HAP-1 (cell line): Measurements from ENCODE around the gene FAM32A.
A peak's percentile ranks its signal among the peaks of the same experiment; 100 is the strongest.

Experiments used
- DNase-seq, 2 experiments: peaks; one replicate each; pipeline ENCODE4 v3.0.0-alpha.2; 2016 to 2020; ENCODE audit warnings: low spot score in 2 of 2
- H3K27me3 ChIP-seq: fragments of 250-450 bp; sonication (Bioruptor Pico); 2 replicates; pipeline ENCODE4 v1.5.1; 2020; ENCODE audit warnings: low read depth, mild to moderate bottlenecking, moderate library complexity
- H3K36me3 ChIP-seq: fragments of 250-450 bp; sonication (Bioruptor Pico); replicated peaks from 2 replicates; pipeline ENCODE4 v1.5.1; 2020; ENCODE audit warnings: mild to moderate bottlenecking
- H3K4me1 ChIP-seq: fragments of 250-450 bp; sonication (Bioruptor Pico); 2 replicates; pipeline ENCODE4 v1.5.1; 2020; ENCODE audit warnings: mild to moderate bottlenecking
- H3K4me3 ChIP-seq: fragments of 250-450 bp; sonication (Bioruptor Pico); 2 replicates; pipeline ENCODE4 v1.5.1; 2020; ENCODE audit warnings: mild to moderate bottlenecking, moderate library complexity
- H3K9me3 ChIP-seq: fragments of 250-450 bp; sonication (Bioruptor Pico); 2 replicates; pipeline ENCODE4 v1.5.1; 2020; ENCODE audit warnings: mild to moderate bottlenecking, moderate library complexity
- in situ Hi-C: fragments of 300-500 bp; cut with MboI; formaldehyde crosslinking; loops from 3 replicates; pipeline ENCODE4 v1.14.3; 2020; ENCODE audit warnings: low sequenced_read_pairs, inconsistent platforms, mixed read lengths

FAM32A gene

DNA sequence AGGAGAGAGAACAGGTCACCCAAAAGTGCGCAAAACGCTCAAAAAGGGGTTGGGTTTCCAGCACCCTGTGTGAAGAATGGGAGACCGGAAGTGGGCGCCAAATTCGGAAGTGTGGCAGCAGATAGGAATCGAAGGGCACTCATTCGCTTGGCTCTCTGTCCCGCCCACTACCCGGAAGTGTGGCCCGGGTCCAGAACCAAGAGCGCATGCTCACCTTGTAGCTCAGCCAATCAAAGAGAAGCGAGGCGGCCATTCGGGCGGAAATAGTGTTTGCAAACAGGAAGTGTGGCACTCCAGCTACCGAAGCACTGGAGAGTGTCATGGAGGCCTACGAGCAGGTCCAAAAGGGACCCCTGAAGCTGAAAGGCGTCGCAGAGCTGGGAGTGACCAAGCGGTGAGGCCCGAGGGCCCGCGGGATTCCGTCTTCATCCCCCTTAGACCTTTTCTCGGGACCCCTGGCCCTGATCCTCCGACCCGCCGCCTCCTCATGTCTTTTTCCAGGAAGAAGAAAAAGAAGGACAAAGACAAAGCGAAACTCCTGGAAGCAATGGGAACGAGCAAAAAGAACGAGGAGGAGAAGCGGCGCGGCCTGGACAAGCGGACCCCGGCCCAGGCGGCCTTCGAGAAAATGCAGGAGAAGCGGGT lies at the start of gene FAM32A:
TSS of gene FAM32A (plus strand) at position 288 of the 645 bp plus-strand sequence. CDS start at position 321, 33 bp downstream.
- peak; percentile 97 to 99 for DNase-seq
- H3K4me3 ChIP-seq, result peak within 1 kb of the TSS; percentile 79
- no peaks in the 10 kb centered on the region for H3K4me1 ChIP-seq
- in situ Hi-C loops, result loop anchor here (5.0 kb wide), 1 partner anchor 143 kb away; no protein-coding TSS in a partner anchor
- H3K27me3 ChIP-seq, result no peaks in the 10 kb centered on the region
- H3K36me3 ChIP-seq, result peaks cover 22% of the 10 kb centered on the region
- no peaks in the 10 kb centered on the region for H3K9me3 ChIP-seq

GRCh38 chr19:16135430-16136127 lies 49.6 kb upstream of the FAM32A start:
- H3K4me1 ChIP-seq, result no peaks in the 10 kb centered on the region

DNA sequence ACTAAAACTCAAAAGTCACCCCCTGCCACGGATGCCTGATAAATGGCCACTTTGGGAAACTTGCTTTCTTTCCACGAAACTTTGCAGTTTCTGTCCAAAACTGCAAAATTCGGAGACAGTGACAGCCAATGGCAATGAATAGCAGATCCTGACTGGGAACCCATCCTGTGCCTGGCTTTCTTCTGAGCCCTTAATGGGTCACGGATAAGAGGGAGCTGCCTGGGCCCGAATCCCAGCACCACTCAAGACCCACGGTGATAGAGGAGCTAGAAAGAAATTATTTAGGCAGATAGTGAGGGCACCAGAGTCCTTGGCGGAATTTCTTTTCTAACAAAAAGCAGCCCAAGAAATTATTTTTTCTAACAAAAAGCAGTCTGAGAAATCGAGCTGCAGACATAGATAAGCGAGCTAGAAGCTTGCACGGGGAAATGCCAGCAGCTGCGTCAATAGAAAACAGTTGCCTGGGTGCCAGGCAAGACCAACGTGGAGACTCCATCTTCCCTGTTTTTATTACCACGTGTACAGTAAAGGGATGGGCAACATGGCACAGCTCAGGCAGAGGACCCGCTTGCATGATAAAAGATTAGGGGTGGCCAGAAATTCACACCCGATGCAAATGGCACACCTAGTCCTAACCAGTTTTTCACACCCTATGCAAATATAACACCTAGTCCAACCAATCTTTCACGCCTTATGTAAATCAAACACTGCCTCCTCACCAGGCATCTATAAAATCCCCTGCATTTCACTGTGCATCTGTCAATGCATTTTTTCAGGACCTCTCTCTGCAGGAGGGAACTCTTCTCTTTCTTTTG lies 48.8 kb upstream of the FAM32A start:
- Histone ChIP-seq H3K4me3 (no peak overlapping the region), H3K4me1 (no peaks in the 10 kb centered on the region), H3K9me3 (no peaks in the 10 kb centered on the region), H3K36me3 (peaks cover 28% of the 10 kb centered on the region), H3K27me3 (no peaks in the 10 kb centered on the region)
- no peak for DNase-seq
- in situ Hi-C loops, result no loop called here

More at GRCh38 chr19:16135430-16136127, 49.6 kb upstream of the FAM32A start:
- Histone ChIP-seq H3K36me3 (peaks cover 28% of the 10 kb centered on the region), H3K4me3 (no peak overlapping the region), H3K27me3 (no peaks in the 10 kb centered on the region), H3K9me3 (no peaks in the 10 kb centered on the region)
- in situ Hi-C loops, result no loop called here
- DNase-seq, result no peak

DNA sequence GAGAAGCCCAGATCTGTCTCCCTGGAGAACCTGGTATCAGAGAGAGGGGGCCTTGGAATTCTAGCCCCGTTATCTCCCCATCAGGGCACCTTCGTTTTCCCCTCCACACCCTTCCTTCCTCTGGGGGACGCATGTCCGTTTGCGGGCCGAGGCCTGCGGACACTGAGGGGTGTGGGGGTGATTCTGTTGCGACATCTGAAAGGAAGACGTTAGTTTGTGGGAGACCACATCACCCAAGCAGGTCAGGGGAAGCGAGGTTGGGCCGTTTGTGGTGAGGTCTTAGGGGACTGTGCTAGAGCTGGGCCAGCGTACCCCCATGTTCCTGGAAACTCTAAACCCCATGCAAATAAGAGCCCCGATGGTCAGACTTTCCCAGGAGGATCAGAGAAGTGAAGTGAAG lies 45.5 kb upstream of the FAM32A start:
- no peaks in the 10 kb centered on the region for H3K4me1 ChIP-seq
- no peak overlapping the region for H3K4me3 ChIP-seq
- DNase-seq, result no peak
- no peaks in the 10 kb centered on the region for H3K9me3 ChIP-seq
- H3K27me3 ChIP-seq, result no peaks in the 10 kb centered on the region
- in situ Hi-C loops, result no loop called here
- H3K36me3 ChIP-seq, result no peaks in the 10 kb centered on the region

DNA sequence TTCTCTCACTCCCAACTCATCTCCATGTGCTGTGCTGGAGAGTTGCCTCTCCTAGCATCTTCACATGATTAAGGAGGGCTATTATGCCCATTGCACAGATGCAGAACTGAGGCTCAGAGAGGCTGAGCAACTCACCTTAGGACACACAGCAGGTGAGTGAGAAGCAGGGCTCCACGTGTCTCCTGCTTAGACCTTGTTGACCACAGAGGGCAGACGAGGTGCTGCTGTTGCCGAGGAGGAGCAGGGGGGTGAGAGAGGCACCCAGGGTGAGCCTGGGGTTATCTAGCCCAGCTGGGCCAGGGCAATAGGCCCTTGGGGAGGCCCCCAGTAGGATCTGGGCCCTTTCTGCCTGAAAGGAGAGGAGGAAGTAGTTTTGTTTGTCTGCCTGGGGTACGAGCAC lies 44.2 kb upstream of the FAM32A start:
- in situ Hi-C loops, result no loop called here
- Histone ChIP-seq H3K4me1 (no peaks in the 10 kb centered on the region), H3K9me3 (no peaks in the 10 kb centered on the region)

DNA sequence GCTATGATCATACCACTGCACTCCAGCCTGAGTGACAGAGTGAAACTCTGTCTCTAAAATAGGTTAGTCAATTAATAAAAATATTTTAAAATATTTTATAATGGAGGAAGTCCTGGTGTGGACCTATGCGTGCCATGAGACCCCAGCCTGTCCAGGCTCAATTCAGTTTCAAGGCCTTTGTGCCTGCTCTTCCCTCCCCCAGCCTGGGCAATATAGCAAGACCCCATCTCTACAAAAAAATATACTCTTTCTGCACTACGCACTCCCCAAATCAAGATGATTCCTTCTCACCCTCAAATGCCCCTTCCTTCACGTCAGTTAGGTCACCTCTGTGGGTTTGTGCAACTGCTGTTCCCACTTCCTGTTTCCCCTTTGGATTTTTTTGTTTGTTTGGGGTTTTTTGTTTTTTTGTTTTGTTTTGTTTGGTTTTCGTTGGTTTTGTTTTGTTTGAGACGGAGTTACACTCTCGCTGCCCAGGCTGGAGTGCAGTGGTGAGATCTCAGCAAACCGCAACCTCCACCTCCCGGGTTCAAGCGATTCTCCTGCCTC lies 43.1 kb upstream of the FAM32A start:
- DNase-seq, result no peak
- in situ Hi-C loops, result no loop called here
- no peak overlapping the region for H3K4me3 ChIP-seq
- no peaks in the 10 kb centered on the region for H3K4me1 ChIP-seq
- H3K36me3 ChIP-seq, result no peaks in the 10 kb centered on the region
- H3K27me3 ChIP-seq, result no peaks in the 10 kb centered on the region
- H3K9me3 ChIP-seq, result no peaks in the 10 kb centered on the region

More for the DNA sequence above, 44.2 kb upstream of the FAM32A start:
- no peak for DNase-seq
- H3K36me3 ChIP-seq, result no peaks in the 10 kb centered on the region
- no peaks in the 10 kb centered on the region for H3K27me3 ChIP-seq
- no peak overlapping the region for H3K4me3 ChIP-seq

- Histone ChIP-seq H3K27me3 (no peaks in the 10 kb centered on the region), H3K4me1 (no peaks in the 10 kb centered on the region), H3K36me3 (no peaks in the 10 kb centered on the region), H3K9me3 (no peaks in the 10 kb centered on the region), H3K4me3 (no peak within 1 kb of the TSS)
- in situ Hi-C loops, result no loop called here
- DNase-seq, result no peak
These were observed 41.6 kb upstream of the FAM32A start, which contains the start of gene HSH2D for GRCh38 chr19:16143399-16144215. HSH2D (plus strand) TSS chr19:16143685; CDS start chr19:16148751, 5,066 bp downstream.

GRCh38 chr19:16144216-16144581 lies 41.0 kb upstream of the FAM32A start:
- no peaks in the 10 kb centered on the region for H3K9me3 ChIP-seq
- no peak for DNase-seq
- in situ Hi-C loops, result no loop called here
- H3K4me1 ChIP-seq, result no peaks in the 10 kb centered on the region
- no peaks in the 10 kb centered on the region for H3K36me3 ChIP-seq
- no peak overlapping the region for H3K4me3 ChIP-seq
- no peaks in the 10 kb centered on the region for H3K27me3 ChIP-seq

DNA sequence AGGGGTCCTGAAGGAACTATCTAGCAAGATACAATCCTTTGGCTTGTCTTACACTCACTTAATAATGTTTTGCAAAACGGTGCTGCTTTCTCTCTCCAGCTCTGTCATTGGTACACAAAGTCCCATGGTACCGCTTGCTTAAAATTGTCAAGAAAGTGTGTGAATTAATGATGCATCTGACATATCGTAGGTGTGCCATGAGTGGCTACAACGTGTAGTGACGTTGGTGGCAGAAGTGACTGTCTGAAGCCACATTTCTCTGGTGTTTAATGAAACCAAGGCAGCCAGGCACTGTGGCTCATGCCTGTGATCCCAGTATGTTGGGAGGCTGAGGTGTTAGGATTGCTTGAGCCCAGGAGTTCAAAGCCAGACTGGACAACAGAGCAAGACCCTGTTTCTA lies 39.1 kb upstream of the FAM32A start:
- Histone ChIP-seq H3K27me3 (no peaks in the 10 kb centered on the region), H3K4me1 (no peaks in the 10 kb centered on the region), H3K9me3 (no peaks in the 10 kb centered on the region), H3K4me3 (no peak overlapping the region), H3K36me3 (no peaks in the 10 kb centered on the region)
- in situ Hi-C loops, result no loop called here
- DNase-seq, result no peak

DNA sequence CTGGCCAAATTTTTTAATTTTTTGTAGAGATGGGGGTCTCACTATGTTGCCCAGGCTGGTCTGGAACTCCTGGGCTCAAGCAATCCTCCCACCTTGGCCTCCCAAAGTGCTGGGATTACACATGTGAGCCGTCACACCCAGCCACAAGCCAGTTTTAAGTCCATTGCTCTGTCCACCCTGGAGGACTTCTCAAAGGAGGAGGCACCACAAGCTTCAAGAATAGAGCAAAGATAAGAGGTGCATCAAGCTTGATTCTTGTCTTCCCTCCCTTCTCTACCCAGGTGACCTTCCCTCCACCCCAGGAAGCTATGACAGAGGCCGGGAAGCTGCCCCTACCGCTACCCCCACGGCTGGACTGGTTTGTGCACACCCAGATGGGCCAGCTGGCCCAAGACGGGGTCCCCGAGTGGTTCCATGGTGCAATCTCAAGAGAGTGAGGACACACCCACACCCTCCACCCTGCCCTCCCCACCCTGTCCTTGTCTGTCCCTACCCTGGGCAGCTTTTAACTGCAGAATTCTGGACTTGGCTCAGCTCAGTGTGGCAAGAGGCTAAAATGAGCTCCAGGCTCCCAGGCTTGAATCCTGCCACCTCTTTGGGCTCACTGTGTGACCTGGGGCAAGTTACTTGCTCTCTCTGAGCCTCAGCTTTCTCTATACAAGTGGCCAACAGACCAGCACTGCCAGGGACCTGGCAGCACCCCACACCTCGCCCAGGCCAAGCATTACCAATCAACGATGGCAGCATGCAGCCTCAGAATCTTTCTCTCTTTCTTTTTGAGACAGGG lies 36.6 kb upstream of the FAM32A start:
- no peaks in the 10 kb centered on the region for H3K4me1 ChIP-seq
- no peak for DNase-seq

DNA sequence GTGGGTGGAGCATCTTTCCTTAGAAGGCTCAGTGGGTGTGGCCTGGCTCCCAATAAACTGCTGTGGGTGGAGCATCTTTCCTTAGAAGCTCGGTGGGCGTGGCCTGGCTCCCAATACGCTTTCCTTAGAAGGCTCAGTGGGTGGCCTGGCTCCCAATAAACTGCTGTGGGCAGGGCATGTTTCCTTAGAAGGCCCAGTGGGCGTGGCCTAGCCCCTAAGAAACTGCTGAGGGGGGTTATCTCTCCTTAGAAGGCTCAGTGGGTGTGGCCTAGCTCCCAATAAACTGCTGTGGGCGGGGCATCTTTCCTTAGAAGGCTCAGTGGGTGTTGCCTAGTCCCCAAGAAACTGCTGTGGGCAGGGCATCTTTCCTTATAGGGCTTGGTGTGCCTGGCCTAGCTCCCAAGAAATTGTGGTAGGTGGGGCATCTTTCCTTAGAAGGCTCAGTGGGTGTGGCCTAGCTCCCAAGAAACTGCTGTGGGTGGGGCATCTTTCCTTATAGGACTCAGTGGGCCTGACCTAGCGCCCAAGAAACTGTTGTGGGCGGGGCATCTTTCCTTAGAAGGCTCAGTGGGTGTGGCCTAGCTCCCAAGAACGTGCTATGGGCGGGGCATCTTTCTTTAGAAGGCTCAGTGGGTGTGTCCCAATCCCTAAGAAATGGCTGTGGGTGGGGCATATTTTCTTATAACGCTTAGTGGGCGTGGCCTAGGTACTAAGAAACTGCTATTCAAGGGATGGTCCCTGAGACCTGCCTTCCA lies 31.5 kb upstream of the FAM32A start:
- H3K27me3 ChIP-seq, result no peaks in the 10 kb centered on the region
- no peaks in the 10 kb centered on the region for H3K4me1 ChIP-seq
- no peaks in the 10 kb centered on the region for H3K9me3 ChIP-seq
- in situ Hi-C loops, result no loop called here
- no peaks in the 10 kb centered on the region for H3K36me3 ChIP-seq
- peak in 1 of 2 experiments; percentile 50 for DNase-seq
- H3K4me3 ChIP-seq, result no peak overlapping the region

More for the DNA sequence above, 36.6 kb upstream of the FAM32A start:
- Histone ChIP-seq H3K4me3 (no peak overlapping the region), H3K36me3 (no peaks in the 10 kb centered on the region), H3K27me3 (no peaks in the 10 kb centered on the region), H3K9me3 (no peaks in the 10 kb centered on the region)
- in situ Hi-C loops, result no loop called here

DNA sequence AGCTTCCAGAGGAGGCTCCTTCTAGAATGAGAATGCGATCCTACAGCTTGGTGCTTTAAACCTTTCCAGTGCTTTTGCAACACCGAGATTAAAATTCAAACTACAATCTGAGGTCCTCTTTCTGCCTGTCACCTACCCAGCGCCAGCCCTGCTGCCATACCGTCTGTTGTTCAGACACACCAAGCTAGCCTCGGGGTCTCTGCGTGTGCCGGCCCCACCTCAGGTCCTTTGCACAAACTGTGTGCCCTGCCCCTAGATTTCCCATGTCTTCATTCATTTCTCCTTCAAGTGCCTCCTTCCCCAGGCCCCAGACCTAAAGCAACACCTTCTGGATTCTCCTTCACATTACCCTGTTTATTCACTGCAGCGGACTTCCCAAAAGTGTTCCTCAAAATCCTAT lies 30.7 kb upstream of the FAM32A start:
- no peaks in the 10 kb centered on the region for H3K27me3 ChIP-seq
- in situ Hi-C loops, result no loop called here
- H3K4me3 ChIP-seq, result no peak overlapping the region
- H3K4me1 ChIP-seq, result no peaks in the 10 kb centered on the region
- DNase-seq, result no peak
- no peaks in the 10 kb centered on the region for H3K9me3 ChIP-seq
- no peaks in the 10 kb centered on the region for H3K36me3 ChIP-seq
